Subcutaneous adipose tissue (tissue), 4 donors: Measurements from ENCODE around the gene COL18A1. TPM values are rescaled to one million over a fixed set of nuclear protein-coding genes. Genes with fewer than 3 reads are reported as not detected.

ENCODE experiments used
- CTCF ChIP-seq: fragments of 450-650 bp; IDR thresholded peaks from one replicate; pipeline ENCODE4 v1.5.1; 2016; ENCODE audit warnings: low read depth, mild to moderate bottlenecking, control low read depth, antibody characterized with exemption, moderate library complexity
- total RNA-seq, 4 donors: library from RNA; depleted of rRNA; stranded (reverse); fragments of >200 nt; gene quantifications; one replicate each; pipeline ENCODE4 v1.1.0, GENCODE V29; 2016

COL18A1 gene
- total RNA-seq, 4 donors from 2014 or later: 33.4 to 102 (median 66.7) TPM

- TF ChIP-seq CTCF: no peak
Observed at GRCh38 chr21:45463871-45464270, 58.9 kb downstream of the COL18A1 start.

- TF ChIP-seq CTCF: no peak
Observed at GRCh38 chr21:45464309-45464708, 59.3 kb downstream of the COL18A1 start.

GRCh38 chr21:45465105-45465504 is 60.1 kb downstream of the COL18A1 start:
- TF ChIP-seq CTCF: no peak

GRCh38 chr21:45465611-45466329 is 60.8 kb downstream of the COL18A1 start:
- TF ChIP-seq CTCF: no peak

- no peak for TF ChIP-seq CTCF
Observed at GRCh38 chr21:45466330-45467220, 61.6 kb downstream of the COL18A1 start.

GRCh38 chr21:45467221-45467779 is 62.3 kb downstream of the COL18A1 start:
- no peak for TF ChIP-seq CTCF
